ENCODE results near the gene KIF12. TPM values are rescaled to one million over a fixed set of nuclear protein-coding genes. Genes with fewer than 3 reads are reported as not detected.

Gene KIF12
- polyA plus RNA-seq, 3 donors = 142 to 272 (median 186) TPM

Other genes starting within 250 kb of the KIF12 start
- gene ZNF618, start 223.0 kb downstream of the KIF12 start, polyA plus RNA-seq (ENCODE audit: insufficient read length in 3 of 3) = 10 to 100 TPM; 42.8 to 47.0 (median 46.5) TPM
- gene AMBP, start 21.0 kb downstream of the KIF12 start, polyA plus RNA-seq (ENCODE audit: insufficient read length in 3 of 3) = 1 to 10 TPM; 1.4 to 2.4 (median 1.7) TPM
- 10 to 100 TPM; 28.8 to 61.9 (median 35.1) TPM for gene COL27A1, start 56.2 kb upstream of the KIF12 start, polyA plus RNA-seq (ENCODE audit: insufficient read length in 3 of 3)
- gene ORM1, start 223.8 kb upstream of the KIF12 start, polyA plus RNA-seq (ENCODE audit: insufficient read length in 3 of 3) = under 1 TPM in 2 of 3 donors, not detected in 1; 0.32 to 0.48 TPM
- not detected for gene ORM2, start 230.6 kb upstream of the KIF12 start, polyA plus RNA-seq (ENCODE audit: insufficient read length in 3 of 3)

Measured in renal cortex interstitium (tissue), 3 donors.